LHCN-M2 (cell line): ENCODE results near the gene IFI27L1. TPM values are rescaled to one million over a fixed set of nuclear protein-coding genes. Genes with fewer than 3 reads are reported as not detected.

Source experiments
- DNase-seq: peaks from one replicate; pipeline ENCODE4 v3.0.0-alpha.2; 2012; ENCODE audit warnings: low read depth
- total RNA-seq: library from RNA; depleted of rRNA; stranded (reverse); fragments of >200 nt; gene quantifications from 2 replicates; pipeline ENCODE4 v1.2.3, GENCODE V29; 2014

The IFI27L1 gene
- total RNA-seq, 1 experiment from 2014 or later, result 31.2 TPM

DNA sequence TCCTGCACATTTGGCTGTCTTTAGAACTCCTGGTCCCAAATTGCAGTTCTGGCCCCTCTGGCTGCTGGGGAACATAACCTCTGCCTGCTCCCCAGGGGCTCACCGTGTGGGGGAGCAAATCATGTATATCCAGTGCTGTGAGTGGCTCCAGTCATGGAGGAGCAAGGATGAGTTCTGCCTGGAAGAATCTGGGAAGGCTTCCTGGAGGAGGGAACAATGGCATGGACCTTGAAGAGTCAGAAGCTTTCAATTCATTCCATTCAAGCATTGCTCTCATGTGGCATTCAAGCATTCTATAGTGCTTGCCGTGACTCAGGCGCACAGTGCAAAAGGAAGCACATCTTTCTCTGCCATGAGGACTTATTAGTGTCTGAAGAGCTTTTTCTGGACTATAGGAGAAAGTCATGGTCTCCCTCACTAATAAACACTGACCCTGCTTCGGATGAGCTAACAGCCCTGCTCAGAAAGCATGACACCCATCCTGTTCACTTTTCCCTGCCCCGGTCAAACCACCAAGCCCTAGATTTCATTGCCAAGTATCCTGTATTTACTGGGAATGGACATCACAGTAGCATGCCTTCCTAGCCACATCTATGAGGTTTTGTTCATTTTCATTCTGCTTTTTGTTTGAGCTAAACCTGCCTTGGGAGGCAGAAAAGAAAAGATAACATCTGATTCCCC, 32.9 kb downstream of the IFI27L1 start:
- DNase-seq, result no peak

DNA sequence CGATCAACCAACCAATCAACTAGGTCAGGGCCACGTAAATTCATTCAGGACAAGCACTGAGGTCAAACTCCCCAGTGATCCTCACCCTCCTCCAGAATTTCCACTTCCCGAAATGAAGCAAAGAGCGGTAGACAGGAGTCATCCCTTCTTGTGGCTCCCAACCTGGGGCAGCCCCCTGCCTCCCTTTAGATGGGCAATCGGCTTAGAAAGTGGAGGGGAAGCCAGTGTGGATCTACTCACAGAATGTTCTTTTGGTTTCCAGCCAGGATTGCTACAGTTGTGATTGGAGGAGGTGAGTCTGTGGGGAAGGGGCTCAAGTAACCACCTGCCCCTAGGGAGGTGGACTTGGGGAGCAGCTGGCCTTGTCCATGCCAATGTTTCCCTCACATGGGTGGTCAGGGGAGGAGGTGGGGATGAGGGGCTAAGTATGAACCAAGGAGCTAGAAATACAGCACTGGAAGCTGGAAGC, 33.5 kb downstream of the IFI27L1 start:
- no peak for DNase-seq

DNA sequence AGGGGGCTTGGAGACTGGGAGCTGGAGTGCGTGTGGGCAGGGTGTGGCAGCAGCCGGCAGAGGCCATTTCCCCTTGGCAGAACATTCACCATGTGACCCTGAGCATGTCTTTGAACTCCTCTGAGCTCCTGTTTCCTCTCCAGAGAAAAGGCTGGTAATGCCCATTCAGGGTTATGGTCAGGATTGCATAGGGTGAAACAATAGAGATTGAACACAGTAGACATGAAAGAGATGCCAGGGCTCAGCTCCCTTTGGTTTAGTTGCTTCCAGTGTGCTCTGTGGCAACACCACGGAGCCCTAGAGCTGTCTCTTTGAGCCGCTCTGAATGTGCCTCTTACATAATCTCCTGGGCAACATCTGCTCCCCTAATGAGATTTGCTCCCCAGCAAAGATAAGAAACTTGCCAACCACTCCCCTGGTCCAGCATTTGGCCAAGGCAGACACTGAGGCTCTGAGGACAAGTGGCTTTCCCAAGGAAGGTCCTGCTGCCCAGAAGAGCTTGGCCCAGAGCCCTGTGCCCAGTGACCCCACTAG, 34.0 kb downstream of the IFI27L1 start:
- no peak for DNase-seq

DNA sequence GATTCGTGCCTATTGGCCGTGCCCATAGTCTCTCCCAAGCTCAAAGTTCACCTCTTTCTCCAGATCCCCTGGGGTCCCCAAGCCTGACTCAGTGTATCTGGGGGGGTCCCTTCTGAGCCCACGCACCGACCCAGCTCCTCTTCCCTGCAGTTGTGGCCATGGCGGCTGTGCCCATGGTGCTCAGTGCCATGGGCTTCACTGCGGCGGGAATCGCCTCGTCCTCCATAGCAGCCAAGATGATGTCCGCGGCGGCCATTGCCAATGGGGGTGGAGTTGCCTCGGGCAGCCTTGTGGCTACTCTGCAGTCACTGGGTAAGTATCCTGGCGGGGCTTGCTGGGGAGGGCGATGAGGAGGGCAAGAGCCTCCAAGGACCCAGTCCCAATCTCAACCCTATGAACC, 34.5 kb downstream of the IFI27L1 start:
- DNase-seq, result no peak

DNA sequence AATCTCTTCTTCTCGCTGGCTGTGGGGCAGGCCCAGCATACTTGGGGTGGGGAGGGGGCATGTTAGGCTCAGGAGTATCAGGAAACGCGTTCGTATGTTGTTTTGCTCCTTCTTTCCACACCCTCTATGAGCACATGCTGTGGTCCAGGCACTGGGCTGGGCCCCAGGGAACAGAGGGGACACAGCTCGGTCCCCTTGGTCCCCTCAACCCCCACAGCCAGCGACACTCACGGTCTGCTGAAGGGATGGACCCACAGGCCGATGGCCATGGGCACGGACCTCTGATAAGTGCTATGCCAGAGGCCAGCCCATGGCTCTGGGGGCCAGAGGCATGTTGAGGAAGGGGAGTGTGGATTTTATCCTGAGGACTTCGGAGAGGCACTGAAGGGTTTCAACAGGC, 35.6 kb downstream of the IFI27L1 start:
- DNase-seq, result no peak

DNA sequence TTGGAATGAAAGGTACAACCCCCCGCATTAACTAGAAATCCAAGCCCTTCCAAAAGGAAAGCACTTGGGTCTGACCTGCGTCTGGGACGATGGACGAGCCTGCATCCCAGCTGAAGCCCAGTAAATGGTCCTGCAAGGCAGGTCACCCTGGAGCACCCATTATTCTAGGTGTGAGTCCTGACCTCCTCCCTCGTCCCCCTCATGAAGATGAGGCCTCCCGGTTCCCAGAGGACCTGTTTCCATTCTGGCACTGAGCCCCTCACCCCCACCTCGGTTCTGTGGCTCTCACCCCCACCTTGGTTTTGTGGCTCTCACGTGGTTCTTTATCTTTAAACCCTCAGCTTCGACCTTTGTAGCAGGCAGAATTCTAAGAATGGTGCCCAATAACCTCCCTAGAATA, 36.7 kb downstream of the IFI27L1 start:
- DNase-seq, result no peak

DNA sequence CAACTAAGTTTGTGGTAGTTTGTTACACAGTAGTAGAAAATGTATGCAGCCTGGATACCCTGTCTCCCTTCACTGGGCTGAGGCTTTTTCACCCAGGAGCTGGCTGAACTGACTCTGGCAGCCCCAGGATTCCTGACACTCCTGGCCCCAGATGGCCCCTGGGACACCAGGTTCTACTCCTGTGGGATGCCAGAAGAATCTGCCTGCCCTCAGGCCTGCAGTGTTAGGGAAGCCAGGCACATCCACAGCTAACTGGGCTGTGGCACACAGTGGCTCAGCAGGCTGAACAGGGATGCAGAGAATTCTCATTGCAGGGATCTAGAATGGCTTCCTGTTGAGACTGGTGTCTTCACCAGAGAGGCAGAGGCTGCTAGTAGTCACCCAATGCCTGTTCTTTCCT, 38.0 kb downstream of the IFI27L1 start:
- no peak for DNase-seq

DNA sequence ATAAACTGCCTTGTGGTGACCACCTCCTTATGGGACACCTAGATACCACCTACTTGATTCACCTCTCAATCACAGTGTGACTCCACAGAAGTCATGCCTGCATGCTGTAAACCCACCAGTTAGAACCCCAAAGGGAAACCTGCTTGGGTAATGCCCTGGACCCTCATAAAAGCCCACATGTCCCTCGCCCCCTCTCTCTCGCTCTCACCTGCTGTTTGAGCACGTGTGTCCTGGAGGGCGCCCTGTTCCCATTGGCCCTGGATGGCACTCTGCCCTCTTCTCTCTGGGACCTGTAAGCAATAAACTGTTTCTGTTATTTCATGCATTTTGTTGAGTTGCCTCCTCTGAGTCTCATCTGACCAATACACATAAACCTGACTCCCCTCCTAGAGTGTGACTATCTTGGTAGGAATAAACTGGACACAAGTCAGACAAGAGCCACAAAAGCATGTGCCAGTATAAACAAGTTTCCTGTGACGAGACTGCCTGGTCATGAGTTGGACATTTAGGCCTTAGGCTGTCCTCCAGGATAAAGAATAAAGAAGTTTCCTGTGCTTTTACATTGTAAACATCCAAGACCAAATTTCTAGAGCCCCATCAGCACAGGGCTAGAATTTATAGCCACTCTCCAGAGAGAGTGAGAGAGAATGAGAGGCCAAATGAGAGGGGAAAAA, 39.7 kb downstream of the IFI27L1 start:
- DNase-seq, result peak; percentile 29

DNA sequence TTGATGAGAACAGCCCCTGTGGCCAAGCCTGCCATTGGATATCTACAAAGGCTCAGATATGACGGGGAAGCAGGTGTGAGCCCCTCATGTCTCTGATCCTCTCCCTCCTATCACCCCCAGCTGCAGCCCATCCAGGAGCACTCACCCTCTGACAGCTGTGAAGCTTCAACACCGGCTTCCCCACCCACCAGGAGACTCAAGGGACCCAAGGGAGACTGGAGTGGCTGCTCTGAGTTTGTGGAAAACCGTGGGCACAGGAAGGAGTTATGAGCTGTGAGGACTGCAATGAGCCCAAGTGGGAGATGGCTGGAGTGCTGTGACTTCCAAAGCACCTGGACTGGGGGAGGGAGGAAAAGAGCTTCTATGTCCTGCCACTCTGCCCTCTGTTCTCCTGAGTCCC, 40.4 kb downstream of the IFI27L1 start:
- no peak for DNase-seq

DNA sequence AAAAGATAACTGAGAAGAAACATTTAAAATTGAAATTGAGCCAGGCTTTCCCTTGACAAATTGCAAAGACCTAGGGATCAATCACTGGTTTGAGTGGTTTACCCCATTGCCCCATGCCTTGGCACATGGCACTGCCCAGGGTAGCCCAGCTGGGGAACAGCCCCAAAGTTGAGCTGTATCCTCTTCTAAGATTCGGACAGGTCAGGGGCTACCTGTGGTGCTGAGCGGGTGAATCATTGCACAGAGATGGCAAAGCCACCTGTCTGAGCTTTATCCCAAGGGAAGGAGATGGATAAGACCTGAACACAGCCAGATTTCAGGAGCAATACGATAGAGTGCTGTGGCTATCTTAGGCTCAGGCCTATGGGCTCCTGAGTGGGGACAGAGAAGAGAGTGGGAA, 41.3 kb downstream of the IFI27L1 start:
- no peak for DNase-seq

DNA sequence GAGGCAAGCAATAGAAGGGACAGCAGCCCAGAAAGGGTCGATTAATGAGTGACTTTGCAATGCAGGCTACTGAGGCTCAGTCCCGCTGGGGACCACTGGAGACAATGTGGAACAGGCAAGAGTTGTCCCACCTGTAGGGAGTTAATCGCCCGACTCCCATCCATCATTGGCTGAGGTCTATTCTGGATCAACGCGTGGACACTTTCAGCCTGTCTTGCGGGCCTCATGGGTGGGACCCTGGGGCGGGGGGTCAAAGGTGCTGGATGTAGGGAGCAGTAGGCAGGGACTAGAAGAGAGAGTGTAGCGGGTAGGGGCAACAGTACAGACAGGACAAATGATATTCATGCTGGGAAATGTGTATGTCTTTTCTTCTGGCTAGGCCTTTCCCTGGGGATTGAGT, 42.2 kb downstream of the IFI27L1 start:
- DNase-seq, result no peak

DNA sequence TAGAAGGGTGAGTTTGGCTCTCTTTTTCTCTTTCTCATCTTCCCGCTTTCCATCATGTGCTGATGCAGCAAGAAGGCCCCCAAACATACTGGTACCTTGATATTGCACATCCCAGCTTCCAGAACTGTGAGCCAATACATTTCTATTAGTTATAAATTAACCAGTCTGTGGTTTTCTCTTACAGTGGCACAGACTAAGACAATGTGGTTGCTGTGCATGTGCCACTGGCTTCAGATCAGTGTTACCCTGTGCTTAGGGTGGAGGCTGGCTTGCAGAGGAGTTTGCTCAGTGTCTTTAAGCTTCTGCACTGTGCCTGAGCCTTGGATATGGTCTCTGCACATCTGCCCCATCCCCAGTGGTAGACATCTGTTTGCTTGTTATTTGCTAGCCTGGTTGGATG, 42.8 kb downstream of the IFI27L1 start:
- DNase-seq, result no peak

DNA sequence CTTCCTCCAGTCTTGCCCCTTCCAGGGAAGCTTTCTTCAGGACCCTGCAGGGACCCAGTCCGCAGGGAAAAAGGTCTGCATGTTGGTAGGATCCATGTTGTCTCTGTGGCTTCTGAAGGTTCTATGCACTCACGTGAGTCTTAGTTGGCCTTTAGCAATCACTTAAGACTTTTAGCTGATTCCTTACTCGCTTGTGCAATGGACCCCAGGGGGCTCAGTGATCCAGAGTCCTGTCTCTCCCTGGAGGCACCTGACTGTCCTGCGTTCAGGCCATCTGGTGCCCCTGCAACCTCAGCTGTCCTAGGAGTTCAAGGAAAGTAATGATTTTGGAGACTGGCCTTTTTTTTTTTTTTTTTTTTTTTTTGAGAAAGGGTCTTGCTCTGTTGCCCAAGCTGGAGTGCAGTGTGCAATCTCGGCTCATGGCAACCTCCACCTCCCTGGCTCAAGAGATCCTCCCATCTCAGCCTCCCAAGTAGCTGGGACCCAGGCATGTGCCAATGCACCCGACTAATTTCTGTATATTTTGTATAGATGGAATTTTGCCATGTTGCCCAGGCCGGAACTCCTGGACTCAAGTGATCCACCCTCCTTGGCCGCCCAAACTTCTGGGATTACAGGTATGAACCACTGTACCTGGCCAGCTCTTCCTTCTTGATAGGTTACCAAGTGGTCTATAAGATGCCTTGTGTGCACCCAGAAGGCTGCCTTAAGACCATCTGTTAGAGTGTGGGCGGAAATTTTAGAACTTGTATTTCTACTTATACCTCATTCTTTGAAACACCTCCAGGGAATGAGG, 43.7 kb downstream of the IFI27L1 start:
- DNase-seq, result no peak

DNA sequence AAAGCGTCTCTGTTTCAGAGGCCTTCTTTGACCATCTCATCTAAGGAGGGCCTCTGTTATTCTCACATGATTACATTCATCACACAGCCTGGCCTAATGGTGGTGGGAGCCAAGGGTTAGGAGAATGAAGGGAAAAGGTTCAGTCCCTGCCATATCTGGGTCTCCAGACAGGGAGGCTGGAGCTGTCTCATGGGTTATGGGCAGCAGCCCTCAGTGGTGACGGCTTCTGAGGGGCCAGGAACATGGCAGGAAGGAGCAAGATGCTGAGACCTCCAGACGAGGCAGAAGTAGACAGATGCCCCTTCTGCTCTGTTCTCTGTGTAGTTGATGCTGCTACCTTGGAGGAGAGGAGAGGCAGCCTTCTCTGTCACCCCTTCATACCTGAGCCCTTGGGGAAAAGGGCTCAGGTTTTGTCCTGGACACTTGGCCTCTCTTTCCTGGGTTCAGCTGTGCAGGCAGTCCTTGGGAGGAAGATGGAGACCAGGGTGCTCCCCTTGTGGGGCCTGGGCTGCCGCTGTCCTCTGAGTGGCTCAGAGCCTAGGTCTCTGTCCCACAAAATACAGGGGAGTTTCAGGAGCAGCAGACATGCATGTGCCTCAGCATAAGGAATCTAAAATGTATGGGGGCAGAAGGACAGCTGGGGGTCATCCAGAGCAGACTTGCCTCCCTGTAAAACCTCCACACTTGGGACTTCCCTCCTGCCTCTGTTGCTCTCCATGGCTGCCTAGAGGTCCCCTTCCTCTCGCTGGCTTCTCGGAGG, 44.7 kb downstream of the IFI27L1 start:
- no peak for DNase-seq

DNA sequence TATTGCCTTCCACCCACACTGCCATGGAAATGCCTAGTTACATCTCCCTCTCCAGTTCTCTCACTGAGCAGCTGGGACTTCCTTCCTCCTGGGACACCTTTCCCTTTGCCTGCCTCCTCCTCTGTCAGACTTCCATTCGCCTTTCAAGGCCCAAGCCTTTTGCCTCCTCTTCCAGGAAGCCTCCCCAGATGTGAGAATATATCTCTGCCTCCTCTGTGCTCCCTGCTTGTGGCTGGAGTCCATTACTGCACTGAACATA, 45.2 kb downstream of the IFI27L1 start:
- no peak for DNase-seq

DNA sequence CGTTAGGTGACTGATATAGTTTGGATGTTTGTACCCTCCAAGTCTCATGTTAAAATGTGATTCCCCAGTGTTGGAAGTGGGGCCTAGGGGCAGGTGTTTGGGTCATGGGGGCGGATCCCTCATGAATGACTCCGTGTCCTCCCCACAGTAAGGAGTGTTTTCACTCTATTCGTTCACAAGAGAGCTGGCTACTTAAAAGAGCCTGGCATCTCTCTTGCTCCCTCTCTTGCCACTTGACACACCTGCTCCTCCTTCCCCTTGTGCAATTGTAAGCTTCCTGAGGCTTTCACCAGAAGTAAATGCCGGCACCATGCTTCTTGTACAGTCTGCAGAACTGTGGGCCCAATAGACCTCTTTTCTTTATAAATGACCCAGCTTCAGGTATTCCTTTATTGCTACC, 45.7 kb downstream of the IFI27L1 start:
- no peak for DNase-seq

DNA sequence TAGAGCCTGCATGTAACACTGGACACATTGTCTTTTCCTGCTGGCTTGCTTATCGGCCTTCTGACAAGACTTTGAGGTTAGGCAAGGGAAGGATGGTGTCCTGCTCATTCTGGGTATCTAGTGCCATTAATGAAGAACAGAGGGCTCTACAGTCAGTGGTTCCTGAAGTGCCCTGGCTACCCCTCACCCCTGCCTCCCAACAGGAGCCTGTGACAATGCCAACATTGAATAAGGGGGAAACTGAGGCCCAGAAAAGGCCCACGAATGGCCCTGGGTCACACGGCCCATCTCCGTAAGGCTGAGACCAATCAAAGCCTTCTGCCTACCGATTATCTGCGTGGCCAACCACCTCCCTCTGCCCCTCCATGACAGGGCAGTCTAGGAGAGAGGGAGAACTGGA, 46.2 kb downstream of the IFI27L1 start:
- no peak for DNase-seq

DNA sequence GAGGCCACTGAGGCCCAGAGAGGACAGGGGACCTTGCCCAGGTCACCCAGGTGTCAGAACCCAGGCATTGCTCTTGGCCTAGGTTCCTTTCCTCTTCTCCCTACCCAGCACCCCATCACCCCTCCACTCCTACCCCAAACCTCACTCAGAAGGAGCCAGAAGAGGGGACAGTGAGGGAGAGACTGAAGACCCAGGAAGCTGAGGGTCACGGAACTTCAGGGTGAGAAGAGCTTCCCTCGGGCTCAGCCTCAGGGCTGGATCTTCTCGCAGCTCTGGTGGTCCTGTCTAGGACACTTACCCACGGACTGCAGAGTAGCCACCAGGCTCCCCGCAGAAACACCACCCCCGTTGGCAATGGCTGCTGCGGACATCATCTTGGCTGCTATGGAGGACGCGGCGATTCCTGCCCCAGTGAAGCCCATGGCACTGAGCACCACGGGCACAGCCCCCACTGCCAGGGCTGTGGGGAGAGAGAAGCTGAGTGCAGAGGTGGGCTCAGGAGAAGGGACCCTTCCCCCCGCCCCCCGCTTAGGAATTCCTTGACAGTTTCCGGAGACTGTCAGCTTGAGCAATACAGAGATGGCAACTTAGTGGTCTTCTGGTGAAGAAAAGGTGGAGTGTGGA, 47.2 kb downstream of the IFI27L1 start:
- no peak for DNase-seq

DNA sequence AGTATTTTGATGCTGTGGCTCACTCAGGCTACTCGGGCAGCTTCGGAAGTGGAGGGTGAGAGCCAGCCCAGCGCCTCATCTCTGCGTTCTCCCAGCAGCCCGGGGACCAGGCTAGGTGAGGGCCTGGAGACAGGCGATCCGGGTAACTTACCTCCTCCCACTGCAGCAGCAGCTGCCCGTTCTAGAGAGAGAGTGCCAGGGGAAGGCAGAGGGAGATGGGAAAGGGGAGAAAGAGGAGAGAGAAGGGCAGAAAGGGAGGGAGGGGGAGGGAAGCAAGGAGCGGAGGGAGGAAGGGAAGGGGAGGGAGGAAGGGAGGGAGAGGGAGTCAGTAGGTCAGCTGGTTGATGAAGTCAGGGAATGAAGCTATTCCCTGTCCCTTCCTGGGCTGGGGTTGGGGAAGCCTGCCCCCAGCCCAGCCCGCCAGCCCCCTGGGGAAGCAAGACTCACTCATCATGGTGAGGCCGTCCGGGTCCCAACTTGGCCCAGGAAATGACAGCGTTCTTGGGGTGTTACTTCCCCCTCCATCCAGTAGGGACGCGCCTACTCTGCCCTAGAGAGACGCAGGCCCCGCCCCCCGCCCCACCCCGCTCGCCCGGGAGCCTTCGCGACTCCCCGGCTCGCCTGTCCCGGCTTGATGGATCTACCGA, 48.1 kb downstream of the IFI27L1 start, which contains the start of gene IFI27L2:
Gene IFI27L2 (minus strand): TSS at position 494 of the 647 bp plus-strand sequence. CDS start 40 bp downstream, at position 454.
- peak; percentile 89 for DNase-seq

DNA sequence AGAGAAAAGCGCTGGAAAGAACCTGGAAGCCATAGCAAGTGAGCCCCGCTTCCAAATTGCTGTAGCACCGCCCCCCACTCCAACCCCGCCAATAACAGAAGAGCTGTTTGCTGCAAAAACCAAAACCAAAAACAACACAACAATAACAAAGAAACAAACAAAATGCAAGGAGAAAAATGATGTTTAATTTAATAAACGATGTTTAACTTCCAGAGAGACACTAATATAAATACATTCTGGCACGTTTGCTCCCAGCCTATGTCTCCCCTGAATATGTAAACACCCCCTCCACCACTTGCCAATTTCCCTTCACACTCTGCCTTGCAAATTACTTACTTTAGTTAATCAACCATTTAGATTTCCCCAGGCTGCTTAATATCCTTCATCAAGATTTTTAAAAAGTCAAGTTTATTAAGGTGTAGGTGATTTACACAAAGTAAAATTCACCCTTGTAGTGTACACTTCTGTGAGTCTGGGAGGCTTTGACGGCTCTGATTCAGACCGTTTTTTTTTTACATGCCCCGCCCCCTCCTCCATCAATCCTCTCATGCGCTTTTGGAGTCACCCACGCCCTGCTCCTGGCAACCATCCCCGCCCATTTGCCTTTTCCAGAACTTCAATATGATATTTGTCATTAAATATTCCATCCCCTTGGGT, 48.8 kb downstream of the IFI27L1 start:
- DNase-seq, result peak; percentile 58
